Breast epithelium (tissue), 3 donors: ENCODE results near the gene PFKP.

Experiments used
- POLR2AphosphoS5 ChIP-seq, 3 donors: sonication (generic); formaldehyde crosslinking; IDR thresholded peaks; one replicate each; pipeline ENCODE4 v1.6.1; 2017; ENCODE audit warnings: antibody characterized with exemption in 3 of 3
- TF ChIP-seq, protein P1 (sequence below), 3 donors: fragments of 450-650 bp; IDR thresholded peaks; one replicate each; pipeline ENCODE4 v1.5.1; 2016 to 2017; ENCODE audit warnings: antibody characterized with exemption in 3 of 3, mild to moderate bottlenecking in 3 of 3, moderate library complexity in 3 of 3

DNA sequence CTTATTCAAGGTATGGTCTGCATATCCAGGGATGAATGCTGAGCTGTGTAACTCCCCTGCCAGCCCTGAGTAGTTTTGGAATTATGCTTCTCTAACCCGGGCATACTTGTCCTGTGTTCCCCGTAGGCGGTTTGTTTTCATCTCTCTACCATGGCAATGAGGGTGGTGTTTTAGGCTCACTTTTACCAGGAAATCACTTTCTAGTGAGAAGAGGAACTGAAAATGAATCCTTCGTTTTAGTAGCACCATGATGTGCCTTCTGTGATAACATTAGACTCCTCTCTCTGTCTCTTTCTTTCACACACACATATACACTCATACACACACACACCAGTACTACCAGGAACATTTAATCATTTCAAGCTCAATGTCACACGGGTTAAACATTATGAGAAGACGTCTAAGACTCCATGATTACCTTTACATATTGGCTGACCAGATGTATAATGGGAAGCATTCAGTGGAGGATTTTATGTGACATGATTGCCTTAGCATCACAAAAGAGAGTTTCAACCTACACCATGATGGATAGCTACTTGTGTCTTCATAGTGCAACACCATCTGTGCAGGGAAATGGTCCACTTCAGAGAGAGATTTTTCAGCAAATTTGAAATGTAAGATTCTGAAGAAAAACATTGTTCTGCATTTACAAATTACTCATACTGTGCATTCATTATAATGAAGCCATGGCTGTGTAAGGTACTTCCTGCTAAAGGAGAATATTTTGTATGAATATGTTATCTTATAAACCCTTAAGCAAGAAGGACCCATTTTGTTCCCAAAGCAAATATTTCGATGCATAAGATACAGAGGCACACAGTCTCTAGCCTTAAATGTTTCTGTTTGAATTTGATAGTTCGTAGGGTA lies 31.0 kb upstream of the PFKP start:
- TF ChIP-seq, protein P1, sequence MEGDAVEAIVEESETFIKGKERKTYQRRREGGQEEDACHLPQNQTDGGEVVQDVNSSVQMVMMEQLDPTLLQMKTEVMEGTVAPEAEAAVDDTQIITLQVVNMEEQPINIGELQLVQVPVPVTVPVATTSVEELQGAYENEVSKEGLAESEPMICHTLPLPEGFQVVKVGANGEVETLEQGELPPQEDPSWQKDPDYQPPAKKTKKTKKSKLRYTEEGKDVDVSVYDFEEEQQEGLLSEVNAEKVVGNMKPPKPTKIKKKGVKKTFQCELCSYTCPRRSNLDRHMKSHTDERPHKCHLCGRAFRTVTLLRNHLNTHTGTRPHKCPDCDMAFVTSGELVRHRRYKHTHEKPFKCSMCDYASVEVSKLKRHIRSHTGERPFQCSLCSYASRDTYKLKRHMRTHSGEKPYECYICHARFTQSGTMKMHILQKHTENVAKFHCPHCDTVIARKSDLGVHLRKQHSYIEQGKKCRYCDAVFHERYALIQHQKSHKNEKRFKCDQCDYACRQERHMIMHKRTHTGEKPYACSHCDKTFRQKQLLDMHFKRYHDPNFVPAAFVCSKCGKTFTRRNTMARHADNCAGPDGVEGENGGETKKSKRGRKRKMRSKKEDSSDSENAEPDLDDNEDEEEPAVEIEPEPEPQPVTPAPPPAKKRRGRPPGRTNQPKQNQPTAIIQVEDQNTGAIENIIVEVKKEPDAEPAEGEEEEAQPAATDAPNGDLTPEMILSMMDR (IDR thresholded peaks at IDR 0.05): no peak
- no peak for TF ChIP-seq POLR2AphosphoS5 (IDR thresholded peaks at IDR 0.05)
